Measurements from ENCODE around the gene POLRMT.
A peak's percentile ranks its signal among the peaks of the same experiment; 100 is the strongest.
"Not testable (repeated sequence)": the region's sequence is repeated elsewhere in the genome, so short reads cannot be mapped to it uniquely, and the experiment has no call there.

The POLRMT gene

GRCh38 chr19:646779-647565 is 13.6 kb upstream of the POLRMT start:
- no peak for DNase-seq

- DNase-seq: no peak
Observed at GRCh38 chr19:645912-646778, 12.8 kb upstream of the POLRMT start.

- no peak for DNase-seq
Observed at GRCh38 chr19:644789-645188, 11.5 kb upstream of the POLRMT start.

GRCh38 chr19:644363-644762 is 11.0 kb upstream of the POLRMT start:
- DNase-seq: no peak

- no peak for DNase-seq
Observed at GRCh38 chr19:643736-644135, 10.4 kb upstream of the POLRMT start.

- DNase-seq: no peak
Observed at GRCh38 chr19:642767-643727, 9.7 kb upstream of the POLRMT start.

GRCh38 chr19:641702-642101 is 8.4 kb upstream of the POLRMT start:
- no peak for DNase-seq

GRCh38 chr19:640606-641189 is 7.4 kb upstream of the POLRMT start:
- no peak for DNase-seq

- DNase-seq: no peak
Observed at GRCh38 chr19:640161-640558, 6.8 kb upstream of the POLRMT start.

GRCh38 chr19:639253-640160 is 6.2 kb upstream of the POLRMT start, which contains the start of gene FGF22:
TSS of gene FGF22 (plus strand) at chr19:639879. CDS start at chr19:639926, 47 bp downstream.
- DNase-seq: peak; percentile 48

- no peak for DNase-seq
Observed at GRCh38 chr19:638906-639252, 5.5 kb upstream of the POLRMT start.

GRCh38 chr19:634975-635652 is 1.8 kb upstream of the POLRMT start:
- DNase-seq: no peak

GRCh38 chr19:633786-634639 is 676 bp upstream of the POLRMT start:
- no peak for DNase-seq

- DNase-seq: no peak
Observed at GRCh38 chr19:632579-633067, 714 bp downstream of the POLRMT start.

- DNase-seq: no peak
Observed at GRCh38 chr19:629961-630714, 3.2 kb downstream of the POLRMT start.

- not testable (repeated sequence) for DNase-seq
Observed at GRCh38 chr19:629515-629914, 3.8 kb downstream of the POLRMT start.

- DNase-seq: no peak
Observed at GRCh38 chr19:628168-628567, 5.2 kb downstream of the POLRMT start.

- not testable (repeated sequence) for DNase-seq
Observed at GRCh38 chr19:626566-626965, 6.8 kb downstream of the POLRMT start.

- no peak for DNase-seq
Observed at GRCh38 chr19:625257-625656, 8.1 kb downstream of the POLRMT start.
